ENCODE results near the gene SLC25A21.
"Not testable (repeated sequence)": the region's sequence is repeated elsewhere in the genome, so short reads cannot be mapped to it uniquely, and the experiment has no call there.

Gene SLC25A21

DNA sequence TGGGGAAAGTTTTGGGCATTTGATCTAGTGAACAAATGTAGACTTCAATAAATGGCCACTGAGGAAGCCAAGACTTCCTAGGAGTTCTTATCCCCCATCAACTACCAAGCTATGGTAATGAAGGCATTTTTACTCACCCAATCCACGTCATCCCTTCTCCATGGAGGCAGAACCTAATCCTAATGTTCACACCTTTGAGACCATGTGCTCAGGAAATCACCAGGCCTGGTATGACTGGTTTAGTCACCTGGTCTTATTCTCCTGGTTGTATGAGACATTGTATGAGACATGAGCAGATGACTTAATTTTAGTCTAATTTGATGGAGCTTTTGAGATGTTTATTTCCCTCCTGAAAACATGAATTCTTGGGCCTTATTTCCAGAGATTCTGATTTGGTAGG is 422.2 kb downstream of the SLC25A21 start:
- DNase-seq: no peak

DNA sequence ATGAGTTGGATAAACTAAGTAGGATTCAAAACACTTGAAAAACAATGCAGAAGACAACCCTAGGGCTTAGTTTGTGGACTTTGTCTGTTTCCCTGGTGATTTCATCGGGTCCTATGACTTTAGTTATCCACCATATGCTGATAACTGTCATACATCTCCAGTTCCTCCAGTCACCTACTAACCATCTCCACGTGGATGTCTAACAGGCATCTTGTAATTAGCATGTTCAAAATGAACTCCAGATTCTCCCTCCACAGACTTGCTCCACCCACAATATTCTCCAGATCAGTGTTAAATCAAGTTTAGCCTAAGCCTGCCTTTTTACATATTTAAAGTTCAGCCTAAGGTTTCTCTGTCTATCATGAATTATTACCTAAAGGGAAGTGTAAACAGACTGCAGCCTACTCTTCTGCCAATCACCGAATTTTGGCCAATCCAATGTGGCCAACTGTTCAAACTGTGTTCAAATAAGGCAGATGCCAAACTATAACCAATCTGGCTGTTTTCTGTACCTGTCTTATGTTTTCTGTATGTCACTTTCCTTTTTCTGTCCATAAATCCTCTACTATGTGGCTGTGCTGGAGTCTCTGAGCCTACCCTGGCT is 423.7 kb downstream of the SLC25A21 start:
- no peak for DNase-seq

DNA sequence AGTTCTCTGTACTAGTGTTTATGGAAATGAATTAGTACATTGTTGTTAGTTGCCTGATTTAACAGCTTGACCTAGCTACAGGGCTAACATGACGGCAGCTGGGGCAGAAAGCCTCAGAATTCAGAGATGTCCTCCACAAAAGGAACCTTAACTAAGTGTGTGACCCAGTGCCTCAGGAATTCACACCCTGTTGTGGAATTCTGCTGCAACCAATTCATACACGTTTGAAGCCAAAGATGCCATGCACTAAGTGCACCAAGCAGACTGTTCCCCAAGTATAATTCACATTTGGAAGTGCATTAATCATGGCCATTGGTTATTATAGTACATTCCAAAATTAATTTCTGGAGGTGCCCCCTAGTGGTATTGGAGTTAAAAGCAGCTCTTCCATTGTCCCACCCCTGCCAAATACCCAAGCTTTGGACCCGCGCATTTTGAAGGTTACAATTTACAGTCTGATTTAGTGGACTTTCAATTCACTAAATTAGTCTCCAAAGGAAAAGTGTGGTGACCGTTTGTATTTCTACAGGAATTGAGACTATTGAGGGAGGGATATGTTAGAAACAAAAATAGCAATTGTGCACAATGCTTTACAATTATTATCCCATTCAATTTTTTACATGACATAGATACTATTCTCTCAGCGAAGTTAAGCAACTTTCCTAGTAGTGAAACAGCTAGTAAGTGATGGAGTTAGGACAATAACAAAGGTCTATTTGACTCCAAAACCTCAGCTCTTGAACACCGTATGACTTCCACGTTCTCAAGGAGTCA is 424.8 kb downstream of the SLC25A21 start:
- no peak for DNase-seq

DNA sequence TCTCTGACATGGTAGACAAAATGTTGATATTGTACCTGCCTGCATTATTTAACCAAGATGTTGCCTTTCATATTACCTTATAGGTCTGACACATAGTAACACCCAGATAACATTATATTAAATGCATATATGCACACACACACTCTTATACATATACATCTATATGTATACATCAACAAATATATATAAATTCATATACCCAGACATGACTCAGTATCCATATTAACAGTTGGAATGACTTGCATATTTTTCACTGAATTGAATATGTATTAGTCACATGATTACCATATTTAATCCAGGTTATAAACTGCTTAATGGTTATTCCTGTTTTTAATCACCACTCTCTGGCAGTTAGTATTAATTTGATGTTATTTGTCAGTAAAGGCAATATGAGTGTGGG is 425.5 kb downstream of the SLC25A21 start:
- no peak for DNase-seq

DNA sequence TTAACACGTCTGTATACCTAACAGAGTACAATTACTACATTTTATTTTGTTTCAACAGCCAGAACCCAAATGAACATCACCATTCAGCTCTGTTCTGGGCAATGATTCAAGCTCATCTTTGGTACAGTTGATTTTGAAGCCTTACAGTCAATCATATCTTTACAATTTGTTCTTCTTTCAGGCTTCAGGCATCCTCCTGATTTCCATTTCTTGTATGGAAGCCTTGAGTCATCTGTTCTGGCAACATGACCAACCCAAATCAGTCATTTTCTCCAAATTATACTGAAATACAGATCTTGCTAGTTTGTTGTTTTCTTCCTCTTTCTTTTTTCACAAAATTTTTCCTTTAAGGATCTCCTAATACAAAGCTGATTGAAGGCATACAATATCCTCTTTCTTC is 430.5 kb downstream of the SLC25A21 start:
- DNase-seq: no peak

DNA sequence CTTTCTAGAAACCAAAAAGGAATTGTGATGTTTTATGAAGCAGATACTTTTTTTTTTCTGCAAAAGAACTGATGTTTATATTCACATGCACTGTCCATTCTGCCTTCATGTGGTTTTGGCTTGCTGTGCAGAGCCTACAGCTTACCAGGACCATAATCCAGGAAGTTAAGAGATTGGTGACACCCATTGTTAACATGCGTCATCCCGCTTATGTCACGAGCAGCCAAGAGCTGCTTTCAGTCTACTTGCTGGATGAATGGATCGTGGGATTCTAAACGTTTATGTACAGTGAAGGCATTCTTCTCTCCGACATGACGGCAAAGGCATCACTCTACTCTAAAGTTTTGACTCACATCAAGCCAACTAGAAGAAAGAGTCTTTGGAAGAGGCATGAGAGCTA is 434.1 kb downstream of the SLC25A21 start:
- DNase-seq: no peak

DNA sequence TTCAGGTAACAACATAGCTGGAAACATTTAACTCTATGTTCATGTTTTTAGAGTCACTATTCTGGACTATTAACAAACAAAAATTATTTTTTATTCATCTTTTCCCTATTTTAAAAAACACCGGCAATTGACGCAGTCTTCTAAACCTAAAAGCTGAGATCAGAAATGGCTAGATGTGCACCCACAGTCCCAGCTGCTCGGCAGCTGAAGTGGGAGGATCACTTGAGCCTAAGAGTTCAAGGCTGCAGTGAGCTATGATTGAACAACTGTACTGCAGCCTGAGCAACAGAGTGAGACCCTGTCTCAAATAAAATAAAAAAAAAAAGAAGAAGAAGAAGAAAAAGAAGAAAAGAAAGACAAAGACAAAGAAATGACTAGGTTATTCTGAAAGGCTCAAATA is 446.3 kb downstream of the SLC25A21 start:
- no peak for DNase-seq

DNA sequence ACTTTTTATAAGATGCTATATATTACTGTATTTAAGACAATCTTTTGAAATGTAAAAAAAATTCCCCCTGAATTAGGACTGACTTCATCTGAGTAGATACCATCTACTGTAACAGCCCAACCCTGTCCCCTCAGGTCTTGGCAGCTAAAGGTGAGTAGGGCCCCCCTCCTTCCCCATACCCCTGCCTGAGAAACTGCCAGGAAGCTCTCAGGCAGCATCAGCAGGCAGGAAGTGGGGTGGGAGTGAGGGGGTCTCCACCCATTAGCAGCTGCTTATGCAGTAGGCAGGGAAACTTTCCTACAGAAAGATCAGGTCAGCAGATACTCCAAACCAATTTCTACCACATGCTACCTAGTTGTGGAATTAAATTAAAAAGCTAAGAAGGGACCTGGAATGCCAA is 448.2 kb downstream of the SLC25A21 start:
- no peak for DNase-seq

DNA sequence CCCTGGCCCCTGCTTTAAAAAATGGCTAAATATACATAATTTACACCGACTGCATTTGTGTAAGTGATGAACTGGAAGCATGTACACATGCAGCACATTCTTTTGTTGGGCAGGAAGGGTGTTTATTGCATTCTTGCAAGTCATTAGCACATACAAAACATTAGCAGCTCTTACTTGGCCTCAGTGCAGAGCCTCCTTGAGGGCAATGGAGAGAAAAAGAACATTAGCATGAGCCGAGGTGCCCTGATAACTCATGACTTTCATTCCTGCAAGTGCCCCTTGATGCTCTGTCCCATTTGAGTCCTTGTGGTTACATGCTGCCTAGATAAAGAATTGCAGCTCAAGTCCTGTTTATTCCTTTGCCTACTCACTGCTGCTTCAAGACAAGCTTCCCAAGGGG is 448.9 kb downstream of the SLC25A21 start:
- no peak for DNase-seq

DNA sequence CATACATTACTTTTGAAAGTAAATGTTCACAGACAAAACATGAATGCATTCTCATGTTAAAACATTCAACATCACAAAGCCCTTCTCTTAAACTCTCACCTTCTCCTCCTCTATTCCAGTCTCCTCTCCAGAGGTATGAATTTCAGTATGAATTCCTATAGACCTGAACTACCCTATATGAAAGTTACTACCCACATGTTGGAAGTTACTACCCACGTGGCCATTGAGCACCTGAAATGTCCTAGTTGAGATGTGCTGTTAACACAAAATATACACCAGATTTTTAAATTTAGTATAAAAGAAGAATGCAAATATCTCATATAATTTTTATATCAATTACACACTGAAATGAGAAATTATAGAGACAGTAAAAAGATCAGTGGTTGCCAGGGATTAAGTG is 450.5 kb downstream of the SLC25A21 start:
- no peak for DNase-seq

DNA sequence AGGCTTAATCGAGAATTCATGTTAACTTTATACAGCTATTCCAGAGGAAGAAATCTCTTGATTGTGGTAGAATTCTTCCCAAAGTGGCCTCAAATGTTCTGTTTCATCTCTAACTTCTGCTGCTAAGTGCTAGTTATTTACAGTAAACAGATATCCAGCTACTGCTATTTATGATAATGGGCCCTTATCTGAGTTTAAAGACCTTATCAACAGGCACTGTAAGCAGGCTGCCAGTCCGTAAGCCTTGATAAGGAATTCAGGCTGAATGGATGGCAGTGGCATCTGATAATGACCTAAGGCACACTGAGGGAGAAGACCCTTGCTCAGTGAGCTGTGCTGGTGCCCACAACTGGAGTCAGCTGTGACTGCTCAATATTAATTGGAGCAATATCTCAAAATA is 451.7 kb downstream of the SLC25A21 start:
- no peak for DNase-seq

DNA sequence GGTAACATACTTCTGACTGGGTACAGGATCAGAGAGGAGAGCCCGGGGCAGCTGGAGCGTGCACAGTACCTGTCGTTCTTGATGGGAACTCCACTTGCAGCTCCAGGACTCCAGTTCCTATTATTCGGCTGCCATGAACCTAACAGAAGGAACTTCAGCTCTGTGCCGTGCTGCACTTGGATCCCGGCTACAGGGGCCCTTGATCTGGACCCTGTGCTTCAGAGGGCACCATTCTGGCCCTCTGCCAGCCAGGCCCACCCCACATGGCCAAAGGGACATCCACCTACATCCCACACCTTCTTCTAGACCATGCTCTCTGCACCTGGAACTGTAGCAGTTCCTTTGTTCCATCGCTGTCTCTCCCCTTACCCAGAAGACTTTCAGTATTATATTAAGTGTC is 452.6 kb downstream of the SLC25A21 start:
- DNase-seq: no peak

DNA sequence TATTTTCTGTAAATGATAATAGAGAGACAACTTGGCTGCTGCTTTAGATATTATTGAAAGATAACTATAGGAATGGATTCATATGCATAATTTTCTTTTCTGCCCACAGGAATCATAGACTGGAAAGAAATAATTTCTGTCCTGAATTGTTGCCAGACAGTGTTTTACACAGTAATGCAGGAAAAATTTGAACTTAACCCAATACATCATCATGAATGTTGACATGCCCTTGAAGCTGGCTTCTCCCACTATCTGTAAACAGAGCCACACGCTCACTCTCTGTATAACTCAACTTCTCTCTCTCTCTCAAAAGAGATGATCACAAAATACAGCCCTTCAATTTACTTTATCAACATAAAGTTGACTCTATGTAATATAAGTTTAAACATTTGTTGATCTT is 454.2 kb downstream of the SLC25A21 start:
- DNase-seq: no peak

DNA sequence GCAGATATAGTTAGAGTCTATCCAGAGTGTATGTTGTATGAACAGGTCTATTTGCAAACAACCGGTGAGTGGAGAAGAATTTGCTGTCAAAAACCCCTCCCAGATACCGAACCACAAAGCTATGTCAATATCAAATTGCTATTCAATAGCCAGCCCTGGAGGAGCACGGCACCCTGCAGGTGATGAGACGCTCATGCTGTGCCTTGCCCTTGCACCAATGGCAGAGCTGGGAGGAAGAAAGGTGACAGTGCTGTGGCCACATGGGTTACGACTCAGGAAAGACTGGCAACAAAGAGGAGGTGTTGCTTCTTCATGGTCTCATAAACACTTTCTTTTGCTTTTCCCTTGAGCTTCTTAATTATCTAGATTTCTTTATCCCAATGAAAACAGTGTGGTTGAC is 455.0 kb downstream of the SLC25A21 start:
- no peak for DNase-seq

DNA sequence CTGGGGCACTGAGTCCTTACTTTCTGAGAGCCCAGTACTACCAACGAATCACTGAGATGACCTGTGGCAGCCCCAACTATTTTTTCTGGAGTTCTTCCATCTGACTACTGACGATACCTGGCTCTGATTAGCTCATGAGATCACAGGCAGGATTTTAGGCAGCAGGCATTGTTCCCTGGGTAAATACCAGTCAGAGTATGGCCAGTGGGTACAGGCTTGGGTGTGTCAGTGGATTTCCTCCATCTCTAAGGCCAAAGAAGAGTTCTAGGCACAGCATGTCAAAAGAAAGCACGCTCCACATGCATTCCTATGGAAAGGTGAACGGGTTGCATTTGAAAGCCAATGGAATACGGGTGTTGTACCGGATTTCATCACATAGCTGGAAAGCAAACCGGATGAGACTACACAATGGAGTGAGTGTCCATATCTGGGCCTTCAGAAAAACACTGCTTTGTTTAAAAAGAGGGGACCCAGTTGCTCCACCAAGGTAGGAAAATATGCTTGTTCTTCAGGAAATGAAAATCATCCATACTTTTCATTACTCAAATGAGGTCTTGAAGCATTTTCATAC is 455.7 kb downstream of the SLC25A21 start:
- DNase-seq: no peak

DNA sequence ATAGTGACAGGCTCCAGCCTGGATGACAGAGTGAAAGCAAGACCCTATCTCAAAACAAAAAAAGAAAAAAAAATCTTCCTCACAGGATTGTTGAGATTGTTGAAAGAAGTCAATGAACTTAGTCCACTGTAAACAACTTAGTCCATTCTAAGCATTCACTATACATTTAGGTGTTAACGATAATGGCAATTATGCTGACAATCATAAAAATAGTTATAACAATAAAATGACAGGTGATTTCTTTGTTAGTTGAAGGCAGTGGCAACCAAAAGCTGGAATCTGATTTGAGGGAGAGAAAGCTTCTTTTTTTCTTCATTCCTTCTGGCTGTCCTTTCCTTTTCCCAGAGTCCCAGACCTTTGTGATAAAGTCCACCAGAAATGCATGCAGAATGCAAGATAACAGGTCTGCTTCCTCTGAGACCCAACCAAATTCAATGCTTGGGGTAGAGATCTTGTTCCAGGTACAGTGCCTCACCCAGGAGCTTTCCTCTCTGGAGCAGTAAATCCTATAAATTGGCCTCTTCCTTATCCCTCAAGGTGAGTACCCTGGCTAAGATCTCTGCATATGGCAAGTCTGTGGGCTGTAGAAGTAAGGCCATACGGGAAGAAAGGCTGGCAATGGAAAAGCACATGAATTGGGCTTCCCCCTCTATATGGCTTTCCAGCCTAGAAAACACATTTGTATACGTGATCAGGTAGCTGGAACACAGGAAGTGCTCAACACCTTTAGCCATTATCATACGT is 458.3 kb downstream of the SLC25A21 start:
- DNase-seq: no peak

DNA sequence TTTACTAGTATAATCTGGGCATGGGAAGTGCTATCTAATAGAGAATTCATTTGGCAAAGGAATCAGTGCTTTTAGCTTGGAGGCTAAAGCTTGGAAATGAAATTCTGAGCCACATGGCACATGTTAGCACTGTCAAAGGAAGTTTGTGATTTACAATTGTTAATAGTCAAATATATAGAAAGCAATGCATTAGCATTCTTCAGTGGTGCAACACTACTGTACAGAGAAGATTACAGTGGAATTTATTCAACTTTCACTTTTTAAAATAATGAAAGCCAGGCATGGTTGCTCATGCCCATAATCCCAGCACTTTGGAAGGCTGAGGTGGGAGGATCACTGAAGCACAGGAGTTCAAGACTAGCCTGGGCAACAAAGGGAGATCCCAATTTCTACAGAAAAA is 464.8 kb downstream of the SLC25A21 start:
- DNase-seq: no peak

DNA sequence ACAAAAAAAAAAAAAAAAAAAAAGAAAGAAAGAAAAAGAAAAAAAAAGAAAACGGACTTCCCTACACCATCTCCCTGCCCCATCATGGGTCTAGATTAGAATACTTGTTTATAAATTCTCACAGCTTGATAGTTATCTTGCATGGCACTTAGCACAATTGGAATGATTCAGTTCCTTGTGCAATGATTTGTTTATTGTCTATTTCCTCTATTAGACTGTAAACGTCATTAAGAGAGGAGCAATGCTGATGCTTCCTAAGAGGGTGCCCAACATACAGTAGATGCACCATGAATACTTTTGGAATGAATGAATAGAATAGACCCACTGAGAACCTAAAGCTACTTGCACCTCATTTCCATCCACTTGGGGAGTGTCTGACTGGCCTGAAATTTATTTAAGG is 469.9 kb downstream of the SLC25A21 start:
- no peak for DNase-seq

DNA sequence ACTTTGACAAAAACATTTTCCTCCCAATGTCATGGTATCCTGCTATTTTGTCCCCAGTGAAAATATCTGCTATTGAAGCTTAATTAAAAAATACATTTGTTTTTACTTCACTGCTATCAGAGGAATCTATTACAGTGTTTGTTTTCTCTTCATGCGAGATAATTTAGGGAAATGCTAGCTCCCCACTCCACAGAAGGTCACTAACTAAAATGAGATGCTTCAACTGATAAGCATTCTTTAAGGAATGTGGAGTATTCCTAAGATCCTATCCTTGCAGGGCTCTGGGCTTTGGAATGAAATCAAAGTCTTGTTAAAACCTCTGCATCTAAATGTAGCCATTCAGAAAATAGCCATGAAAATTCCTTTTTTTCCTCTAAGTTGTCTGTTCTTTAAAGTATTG is 471.3 kb downstream of the SLC25A21 start:
- no peak for DNase-seq

DNA sequence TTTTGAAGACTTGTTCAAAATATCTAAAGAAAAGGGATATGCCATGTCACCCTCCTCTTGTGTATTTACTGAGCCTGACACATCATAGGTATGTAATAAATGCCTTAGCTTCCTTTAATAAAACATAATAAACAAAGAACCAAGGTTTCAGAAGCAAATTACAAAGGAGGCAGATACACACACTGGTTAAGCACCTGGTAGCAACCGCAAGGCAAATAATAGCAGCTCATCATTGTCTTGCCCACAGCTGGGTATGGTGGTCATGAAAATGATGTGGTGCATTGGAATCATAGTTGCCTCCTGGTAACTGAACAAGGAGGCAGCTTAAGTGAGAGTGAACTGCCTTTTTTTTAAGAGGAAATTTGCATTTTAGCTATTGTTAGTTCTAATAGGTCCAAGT is 471.8 kb downstream of the SLC25A21 start:
- no peak for DNase-seq

DNA sequence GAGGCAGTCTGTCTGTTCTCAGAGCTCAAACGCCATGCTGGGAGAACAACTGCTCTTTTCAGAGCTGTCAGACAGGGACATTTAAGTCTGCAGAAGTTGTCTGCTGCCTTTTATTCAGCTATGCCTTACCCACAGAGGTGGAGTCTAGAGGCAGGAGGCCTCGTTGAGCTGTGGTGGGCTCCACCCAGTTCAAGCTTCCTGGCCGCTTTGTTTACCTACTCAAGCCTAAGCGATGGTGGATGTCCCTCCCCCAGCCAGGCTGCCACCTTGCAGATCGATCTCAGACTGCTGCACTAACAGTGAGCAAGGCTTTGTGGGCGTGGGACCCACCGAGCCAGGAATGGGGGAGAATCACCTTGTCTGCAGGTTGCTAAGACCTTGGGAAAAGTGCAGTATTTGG is 473.0 kb downstream of the SLC25A21 start:
- DNase-seq: not testable (repeated sequence)

DNA sequence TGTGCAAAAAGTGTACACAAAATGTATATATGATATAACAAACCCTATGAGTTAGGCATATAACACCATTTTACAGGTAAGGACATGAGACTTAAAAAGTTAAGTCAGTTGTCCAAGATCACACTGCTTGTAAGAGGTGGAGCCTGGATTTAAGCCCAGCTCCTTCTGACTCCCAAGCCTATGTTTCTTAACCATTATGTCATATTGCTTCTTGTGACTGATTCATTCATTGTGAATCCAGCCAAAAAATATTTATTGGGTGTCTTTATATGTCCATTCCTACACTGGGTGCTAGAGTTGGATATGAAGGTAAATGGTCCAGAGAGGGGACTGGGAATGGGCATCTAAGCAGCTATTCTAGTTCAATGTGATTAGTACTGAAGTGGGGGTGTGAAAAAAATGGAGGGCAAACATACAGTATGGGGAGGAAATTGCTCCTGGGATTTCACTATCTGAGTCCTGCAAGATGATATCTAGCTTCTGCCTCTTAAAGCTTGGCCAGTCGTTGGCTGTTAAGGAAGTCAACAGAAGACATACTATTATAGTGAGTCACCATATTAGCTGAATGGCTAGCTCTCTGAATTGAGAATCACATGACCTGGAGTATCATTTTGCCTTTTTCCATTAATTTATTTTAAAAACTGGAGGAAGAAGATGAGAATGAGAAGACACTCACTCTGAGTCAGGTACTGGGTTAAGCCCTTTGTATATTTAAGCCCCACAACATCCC is 481.9 kb downstream of the SLC25A21 start:
- DNase-seq: no peak

DNA sequence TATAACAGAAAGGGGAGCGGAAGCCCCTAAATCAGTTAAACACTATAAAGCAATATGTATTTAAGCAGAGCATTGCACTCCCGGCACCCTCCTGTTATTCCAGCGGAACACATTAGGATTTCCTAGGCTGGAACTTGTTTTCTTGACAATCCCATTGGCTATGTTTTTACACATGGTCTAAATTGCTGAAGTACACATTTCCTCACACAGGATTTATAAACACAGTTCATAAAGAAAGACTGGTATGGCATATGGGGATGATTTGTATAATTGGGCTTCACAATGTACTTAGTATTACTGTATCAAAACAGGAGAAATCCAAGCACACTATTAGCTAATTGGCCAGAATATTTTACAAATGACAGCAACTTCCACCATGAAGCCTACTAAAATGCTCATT is 487.5 kb downstream of the SLC25A21 start:
- no peak for DNase-seq
